GM18870 (cell line): ENCODE measurements around the gene HELZ.
A peak's percentile ranks its signal among the peaks of the same experiment; 100 is the strongest.

ENCODE experiments used
- ATAC-seq: cut with Tn5 transposase; IDR thresholded peaks from one replicate; pipeline ENCODE4 v1.9.1; 2021; ENCODE audit warnings: moderate library complexity; ENCODE audit not compliant: unreplicated experiment

Gene HELZ

GRCh38 chr17:67038861-67039365 lies 206.1 kb downstream of the HELZ start:
- no peak for ATAC-seq

DNA sequence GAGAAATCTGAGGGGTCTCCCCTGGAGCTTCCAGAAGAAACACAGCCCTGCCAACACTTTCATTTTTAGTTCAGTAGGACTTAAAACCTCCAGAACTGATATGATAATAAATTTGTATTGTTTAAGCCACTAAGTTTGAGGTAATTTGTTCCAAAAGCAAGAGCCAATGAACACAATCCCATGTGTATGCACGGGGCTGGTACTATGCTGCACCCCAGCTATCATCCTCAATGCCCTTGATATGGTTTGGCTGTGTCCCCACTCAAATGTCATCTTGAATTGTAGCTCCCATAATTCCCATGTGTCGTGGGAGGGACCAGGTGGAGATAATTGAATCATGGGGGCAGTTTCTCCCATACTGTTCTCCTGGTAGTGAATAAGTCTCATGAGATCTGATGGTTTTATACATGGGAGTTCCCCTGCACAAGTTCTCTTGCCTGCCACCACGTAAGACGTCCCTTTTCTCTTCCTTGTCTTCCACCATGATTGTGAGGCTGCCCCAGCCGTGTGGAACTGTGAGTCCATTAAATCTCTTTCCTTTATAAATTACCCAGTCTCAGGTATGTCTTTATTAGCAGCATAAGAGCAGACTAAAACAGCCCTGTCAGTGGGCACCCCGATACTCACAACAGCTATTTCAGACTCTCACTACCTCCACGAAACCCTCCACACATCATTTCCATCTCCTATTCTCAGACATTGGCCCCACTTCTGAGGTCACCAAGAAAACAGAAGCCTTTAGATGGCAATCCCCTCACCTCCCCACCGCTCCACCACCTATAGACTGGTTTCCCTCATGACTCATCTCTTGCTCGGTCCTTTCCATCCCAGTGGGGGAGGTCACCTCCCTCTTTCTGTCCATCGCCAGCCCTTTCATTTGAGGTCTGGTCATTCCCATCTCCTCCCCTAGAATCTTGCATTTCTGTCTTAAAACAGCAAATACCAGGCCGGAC lies 209.6 kb downstream of the HELZ start:
- ATAC-seq, result peak; percentile 80

GRCh38 chr17:67033613-67034012 lies 211.4 kb downstream of the HELZ start:
- no peak for ATAC-seq

DNA sequence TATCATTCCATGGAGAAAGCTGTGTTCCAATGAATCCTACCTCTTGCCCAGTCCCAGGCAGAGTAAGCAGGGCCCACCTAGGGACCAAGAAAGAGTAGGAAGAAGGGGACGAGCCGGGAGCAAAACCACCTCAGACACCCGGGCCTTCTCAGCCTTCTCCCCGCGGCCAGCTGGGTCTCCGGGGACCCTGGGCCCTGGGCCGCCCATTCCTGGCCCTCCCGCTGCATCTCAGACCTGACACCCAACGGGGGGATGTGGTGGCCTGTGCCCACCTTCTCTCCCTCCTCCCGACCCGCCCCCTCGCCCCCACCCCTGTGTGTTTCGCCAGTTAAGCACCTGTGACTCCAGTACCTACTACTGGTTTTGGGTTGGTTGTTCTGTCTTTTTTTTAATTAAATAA lies 212.0 kb downstream of the HELZ start:
- no peak for ATAC-seq

- ATAC-seq, result no peak
Measured at GRCh38 chr17:67032382-67032781, 212.6 kb downstream of the HELZ start.

DNA sequence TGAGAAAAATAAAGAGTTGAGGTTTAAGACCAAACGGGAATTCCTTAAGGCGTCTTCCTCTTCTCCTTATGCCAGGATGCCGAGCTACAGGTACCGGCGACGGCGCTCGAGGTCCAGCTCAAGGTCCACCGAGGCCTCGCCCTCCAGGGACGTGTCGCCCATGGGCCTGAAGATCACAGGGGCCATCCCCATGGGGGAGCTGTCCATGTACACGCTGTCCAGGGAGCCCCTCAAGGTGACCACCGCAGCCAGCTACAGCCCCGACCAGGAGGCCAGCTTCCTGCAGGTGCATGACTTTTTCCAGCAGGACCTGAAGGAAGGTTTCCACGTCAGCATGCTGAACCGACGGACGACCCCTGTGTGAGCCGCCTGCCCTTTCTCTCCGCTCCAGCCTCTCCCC lies 214.4 kb downstream of the HELZ start:
- ATAC-seq, result no peak

GRCh38 chr17:67027031-67027628 lies 217.9 kb downstream of the HELZ start:
- ATAC-seq, result no peak

GRCh38 chr17:67026341-67026740 lies 218.7 kb downstream of the HELZ start:
- ATAC-seq, result no peak

GRCh38 chr17:67025216-67025792 lies 219.7 kb downstream of the HELZ start:
- no peak for ATAC-seq

- ATAC-seq, result no peak
Measured at GRCh38 chr17:67024736-67025135, 220.3 kb downstream of the HELZ start.

DNA sequence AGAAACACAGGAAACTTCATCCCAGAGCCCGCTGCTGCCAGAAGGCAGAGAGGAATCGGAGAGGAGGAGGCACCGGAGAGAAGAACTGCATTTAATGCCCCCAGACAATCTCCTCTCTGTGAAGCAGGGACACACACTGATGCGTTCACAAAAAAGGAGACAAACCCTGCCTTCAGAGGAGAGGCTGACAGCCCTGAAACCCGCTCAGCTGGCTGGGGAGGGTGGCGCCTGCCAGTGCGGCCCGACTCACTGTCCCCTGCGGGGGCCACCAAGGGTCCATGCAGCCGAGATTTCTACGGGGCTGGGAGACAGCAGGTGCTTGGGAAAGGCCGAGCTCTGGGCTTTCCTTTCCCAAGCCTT lies 222.6 kb downstream of the HELZ start:
- no peak for ATAC-seq

GRCh38 chr17:67021743-67022450 lies 223.1 kb downstream of the HELZ start:
- no peak for ATAC-seq

GRCh38 chr17:67021196-67021595 lies 223.8 kb downstream of the HELZ start:
- no peak for ATAC-seq
